ENCODE measurements around the gene CRYZL1. TPM values are rescaled to one million over a fixed set of nuclear protein-coding genes. Genes with fewer than 3 reads are reported as not detected.
A peak's percentile ranks its signal among the peaks of the same experiment; 100 is the strongest.

Gene CRYZL1
- total and polyA plus RNA-seq, 7 donors = 17.3 to 90.8 (median 46.6) TPM

GRCh38 chr21:33644383-33645074 lies 3.0 kb upstream of the CRYZL1 start:
- Histone ChIP-seq H3K27ac (peak overlapping the region; percentile 94 to 97 (median 96)), H3K27me3 (no peaks in the 10 kb centered on the region), H3K36me3 (no peaks in the 10 kb centered on the region), H3K9me3 (no peaks in the 10 kb centered on the region), H3K4me1 (peaks cover 0 to 37% (median 29%) of the 10 kb centered on the region in 4 donors), H3K4me3 (peak overlapping the region in 1 of 4 donors; percentile 85)
- 45 to 68% methylated on average over 11 of the region's 11 CpGs for WGBS, 2 donors
- TF ChIP-seq POLR2A (IDR thresholded peaks at IDR 0.05) = no peak
- no peak for TF ChIP-seq EP300 (IDR thresholded peaks at IDR 0.05)
- TF ChIP-seq POLR2AphosphoS5 (IDR thresholded peaks at IDR 0.05) = peak in 2 of 4 donors; percentile 19
- intact Hi-C loops (cut with DNase I) = loop anchor here (5.0 to 10.0 kb wide), 3 partner anchors 167 to 430 kb away; partner anchors contain the start of genes MRPS6, SLC5A3 and TMEM50B
- peak; percentile 65 for DNase-seq

- Histone ChIP-seq H3K9me3 (no peaks in the 10 kb centered on the region), H3K27me3 (no peaks in the 10 kb centered on the region), H3K36me3 (no peaks in the 10 kb centered on the region), H3K27ac (peak overlapping the region; percentile 94 to 97 (median 96)), H3K4me3 (peak overlapping the region; percentile 70 to 99 (median 92)), H3K4me1 (peaks cover 0 to 35% (median 29%) of the 10 kb centered on the region in 4 donors)
- 8 to 26% methylated on average over 7 of the region's 7 CpGs for WGBS, 2 donors
- intact Hi-C loops (cut with DNase I) = loop anchor here (2.0 to 10.0 kb wide), 5 partner anchors 101 to 431 kb away; partner anchors contain the start of genes GART, MRPS6, SLC5A3 and SON
- no peak for DNase-seq
- TF ChIP-seq CTCF (IDR thresholded peaks at IDR 0.05) (no peak), POLR2A (IDR thresholded peaks at IDR 0.05) (no peak), POLR2AphosphoS5 (IDR thresholded peaks at IDR 0.05) (no peak), EP300 (IDR thresholded peaks at IDR 0.05) (no peak)
These were observed 2.2 kb upstream of the CRYZL1 start for GRCh38 chr21:33643658-33644311.

- Histone ChIP-seq H3K27ac (peak overlapping the region; percentile 94 to 97 (median 96)), H3K27me3 (no peaks in the 10 kb centered on the region), H3K36me3 (no peaks in the 10 kb centered on the region), H3K9me3 (no peaks in the 10 kb centered on the region), H3K4me3 (peak overlapping the region; percentile 70 to 99 (median 92)), H3K4me1 (peaks cover 0 to 35% (median 29%) of the 10 kb centered on the region in 4 donors)
- TF ChIP-seq POLR2AphosphoS5 (IDR thresholded peaks at IDR 0.05) (peak in 1 of 4 donors; percentile 14), EP300 (IDR thresholded peaks at IDR 0.05) (no peak)
- 0 to 1% methylated on average over 78 of the region's 78 CpGs for WGBS, 2 donors
- peak; percentile 69 for DNase-seq
- intact Hi-C loops (cut with DNase I) = loop anchor here (2.0 to 10.0 kb wide), 5 partner anchors 100 to 432 kb away; partner anchors contain the start of genes GART, MRPS6, SLC5A3 and SON
These were observed 1.5 kb upstream of the CRYZL1 start for GRCh38 chr21:33642896-33643657.

- Histone ChIP-seq H3K36me3 (no peaks in the 10 kb centered on the region), H3K4me1 (peaks cover 0 to 35% (median 29%) of the 10 kb centered on the region in 4 donors), H3K9me3 (no peaks in the 10 kb centered on the region), H3K27me3 (no peaks in the 10 kb centered on the region), H3K4me3 (peak within 1 kb of the TSS; percentile 70 to 99 (median 92)), H3K27ac (peak within 1 kb of the TSS; percentile 94 to 97 (median 96))
- peak; percentile 100 for DNase-seq
- 0 to 1% methylated on average over 71 of the region's 71 CpGs for whole genome bisulfite sequencing, 2 donors
- peak; percentile 79 to 89 for TF ChIP-seq POLR2A (IDR thresholded peaks at IDR 0.05)
- peak; percentile 83 to 97 (median 92) for TF ChIP-seq POLR2AphosphoS5 (IDR thresholded peaks at IDR 0.05)
- TF ChIP-seq CTCF (IDR thresholded peaks at IDR 0.05) = no peak
- intact Hi-C loops (cut with DNase I) = loop anchor here (2.0 to 10.0 kb wide), 5 partner anchors 99 to 433 kb away; partner anchors contain the start of genes GART, MRPS6, SLC5A3 and SON
These were observed 720 bp upstream of the CRYZL1 start, which contains the start of gene ITSN1 for GRCh38 chr21:33642027-33642895. TSS of gene ITSN1 (plus strand) at chr21:33642501. CDS start at chr21:33718829, 76,328 bp downstream.
